Breast epithelium (tissue), 3 donors: ENCODE results near the gene SSBP4.

Experiments used
- CTCF ChIP-seq, 3 donors: fragments of 450-650 bp; IDR thresholded peaks; one replicate each; pipeline ENCODE4 v1.5.1; 2016 to 2017; ENCODE audit warnings: antibody characterized with exemption in 3 of 3, mild to moderate bottlenecking in 3 of 3, moderate library complexity in 3 of 3
- POLR2A ChIP-seq: fragments of 450-650 bp; IDR thresholded peaks from one replicate; pipeline ENCODE4 v1.6.1; 2016; ENCODE audit warnings: antibody characterized with exemption, mild to moderate bottlenecking, moderate library complexity

- TF ChIP-seq CTCF (IDR thresholded peaks at IDR 0.05) (no peak), POLR2A (no peak)
These were observed 8.0 kb downstream of the SSBP4 start for GRCh38 chr19:18427080-18427742.
